ENCODE results near the gene HAPLN3.

GRCh38 chr15:88905576-88905975 lies 10.2 kb upstream of the HAPLN3 start:
- no peak for TF ChIP-seq CTCF (IDR thresholded peaks at IDR 0.05)
- no peak for TF ChIP-seq RCOR1 (IDR thresholded peaks at IDR 0.05; ENCODE audit: low read length)
- TF ChIP-seq RAD21 (IDR thresholded peaks at IDR 0.05; ENCODE audit: low read length) = no peak
- TF ChIP-seq USF2 (IDR thresholded peaks at IDR 0.05; ENCODE audit: borderline replicate concordance, low read depth, low read length) = no peak
- TF ChIP-seq REST (IDR thresholded peaks at IDR 0.05; ENCODE audit: low read depth, low read length) = no peak
- TF ChIP-seq PBX3 (IDR thresholded peaks at IDR 0.05) = no peak
- TF ChIP-seq GABPA (IDR thresholded peaks at IDR 0.05; ENCODE audit: low read depth) = no peak
- TF ChIP-seq ELF1 (IDR thresholded peaks at IDR 0.05) = no peak
- no peak for TF ChIP-seq POLR2AphosphoS5 (IDR thresholded peaks at IDR 0.05; ENCODE audit: low read depth, low read length)
- no peak for TF ChIP-seq YY1 (IDR thresholded peaks at IDR 0.05; ENCODE audit: low read depth)
- TF ChIP-seq EP300 (IDR thresholded peaks at IDR 0.05; ENCODE audit: borderline replicate concordance in 1 of 2, low read depth in 1 of 2, low read length in 1 of 2) = no peak
- no peak for TF ChIP-seq TEAD4 (IDR thresholded peaks at IDR 0.05; ENCODE audit: borderline replicate concordance, insufficient read depth)
- TF ChIP-seq GATA2 (CRISPR knock-in tag; IDR thresholded peaks at IDR 0.05) = no peak

Data from SK-N-SH (cell line).